Stimulated activated CD4-positive, alpha-beta T cell treated with anti-CD3 and anti-CD28 coated beads, Interleukin-15, amount 100 ng/mL, for 24 hours (primary cell): ENCODE data around the gene PANK3.
A peak's percentile ranks its signal among the peaks of the same experiment; 100 is the strongest.
"Not testable (repeated sequence)": the region's sequence is repeated elsewhere in the genome, so short reads cannot be mapped to it uniquely, and the experiment has no call there.

Source experiments
- DNase-seq: peaks from one replicate; pipeline ENCODE4 v3.0.0-alpha.2; 2020

PANK3 gene

GRCh38 chr5:168549554-168549953 lies 29.6 kb downstream of the PANK3 start:
- no peak for DNase-seq

DNA sequence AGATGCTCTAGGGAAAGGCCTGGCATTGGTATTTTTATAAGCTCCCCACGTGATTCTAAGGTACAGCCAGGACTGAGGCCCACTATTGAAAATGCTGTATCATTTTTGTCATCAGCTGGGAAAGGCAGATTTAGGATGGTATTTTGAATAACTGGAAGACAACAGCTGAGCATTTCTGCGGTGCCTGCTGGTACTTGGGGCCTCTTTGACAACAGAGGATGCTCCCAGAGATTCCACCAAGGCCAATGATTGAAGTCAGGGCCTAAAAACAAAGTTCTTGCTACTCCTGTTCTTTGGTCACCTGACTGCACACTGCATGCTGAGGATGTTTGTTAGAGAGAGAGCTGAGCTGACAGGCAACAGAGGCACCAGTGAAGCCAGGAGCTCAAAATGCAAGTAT lies 42.0 kb downstream of the PANK3 start:
- DNase-seq = no peak

GRCh38 chr5:168534351-168534750 lies 44.8 kb downstream of the PANK3 start:
- DNase-seq = not testable (repeated sequence)

- DNase-seq = no peak
These were observed 46.9 kb downstream of the PANK3 start for GRCh38 chr5:168531987-168532864.

DNA sequence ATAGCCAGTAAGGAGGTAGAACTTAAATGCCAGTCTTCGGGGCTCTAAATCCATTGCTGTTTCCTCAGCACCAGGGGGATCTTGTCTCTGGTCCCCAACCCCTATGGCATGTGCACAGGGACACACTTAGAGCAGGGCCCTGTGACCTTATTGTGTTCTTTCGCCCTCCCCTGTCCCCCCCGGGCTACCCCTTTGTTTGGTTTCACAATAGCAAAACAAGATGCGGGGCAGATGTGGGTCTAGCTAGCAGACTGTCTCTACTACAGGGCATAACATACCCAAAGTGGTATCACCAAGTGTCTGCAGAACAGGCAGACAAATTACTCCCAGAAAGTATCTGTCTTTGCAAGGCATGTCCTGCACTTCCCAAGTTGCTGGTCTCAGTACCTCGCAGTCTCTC lies 48.0 kb downstream of the PANK3 start:
- no peak for DNase-seq

- DNase-seq = no peak
These were observed 48.5 kb downstream of the PANK3 start for GRCh38 chr5:168530621-168531150.

DNA sequence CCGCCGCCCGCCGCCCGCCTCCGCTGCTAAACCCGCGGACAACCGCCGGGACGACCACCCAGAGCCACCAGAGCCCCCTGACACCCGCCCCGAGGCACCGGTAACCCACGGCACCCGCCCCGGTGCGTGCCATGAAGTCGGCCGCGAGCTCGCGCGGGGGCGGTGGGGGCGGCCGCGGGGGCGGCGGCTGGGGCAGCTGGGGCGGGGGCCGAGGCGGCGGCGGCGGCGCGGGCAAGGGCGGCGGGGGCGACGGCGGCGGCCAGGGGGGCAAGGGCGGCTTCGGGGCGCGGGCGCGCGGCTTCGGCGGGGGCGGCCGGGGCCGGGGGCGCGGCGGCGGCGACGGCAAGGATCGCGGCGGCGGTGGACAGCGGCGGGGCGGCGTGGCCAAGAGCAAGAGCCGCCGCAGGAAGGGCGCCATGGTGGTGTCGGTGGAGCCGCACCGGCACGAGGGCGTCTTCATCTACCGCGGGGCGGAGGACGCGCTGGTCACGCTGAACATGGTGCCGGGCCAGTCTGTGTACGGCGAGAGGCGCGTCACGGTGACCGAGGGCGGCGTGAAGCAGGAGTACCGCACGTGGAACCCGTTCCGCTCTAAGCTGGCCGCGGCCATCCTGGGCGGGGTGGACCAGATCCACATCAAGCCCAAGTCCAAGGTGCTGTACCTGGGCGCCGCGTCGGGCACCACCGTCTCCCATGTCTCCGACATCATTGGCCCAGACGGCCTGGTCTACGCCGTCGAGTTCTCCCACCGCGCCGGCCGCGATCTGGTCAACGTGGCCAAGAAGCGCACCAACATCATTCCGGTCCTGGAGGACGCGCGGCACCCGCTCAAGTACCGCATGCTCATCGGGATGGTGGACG lies 49.6 kb downstream of the PANK3 start:
- DNase-seq = peak; percentile 17

DNA sequence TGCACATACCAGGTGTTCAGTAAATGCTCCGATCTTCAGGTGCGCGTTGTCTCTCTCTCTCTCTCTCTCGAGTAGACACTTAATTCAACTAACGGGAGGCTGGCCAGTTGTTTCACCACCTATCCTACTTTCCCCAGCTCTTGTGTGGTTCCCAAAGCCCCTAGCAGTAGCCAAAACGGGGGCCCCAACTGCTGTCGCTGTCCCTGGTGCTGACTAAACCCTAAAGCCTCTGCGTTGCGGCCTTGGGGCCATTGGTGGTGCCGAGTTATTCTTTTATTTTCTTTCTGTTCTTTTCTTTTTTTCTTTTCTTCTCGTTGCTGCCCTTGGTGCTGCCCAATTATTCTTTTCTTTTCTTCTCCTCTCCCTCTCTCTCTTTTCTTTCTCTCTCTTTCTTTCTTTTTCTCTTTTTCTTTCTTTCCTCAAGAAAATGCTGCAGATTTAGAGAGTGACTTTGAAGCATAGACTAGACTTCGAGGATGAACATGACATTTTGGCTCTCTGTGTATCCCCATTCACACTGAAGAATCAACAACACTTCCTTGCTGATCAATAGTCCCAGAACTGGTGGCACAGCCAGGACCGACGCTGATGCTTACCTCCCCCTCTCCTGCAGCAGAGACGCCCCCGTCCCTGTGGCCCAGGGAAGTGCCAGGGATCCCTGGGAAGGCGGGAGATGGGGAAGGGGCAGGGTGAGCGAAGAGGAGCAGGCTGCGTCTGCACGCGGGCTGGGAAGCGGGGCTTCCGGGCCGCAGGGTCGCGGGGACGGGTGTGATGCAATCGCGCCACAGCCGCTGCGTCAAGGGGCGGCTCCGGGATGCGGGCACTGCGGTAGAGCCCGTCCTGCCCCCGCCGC lies 50.4 kb downstream of the PANK3 start, which contains the start of gene FBLL1:
FBLL1 (plus strand) TSS at position 785 of the 853 bp plus-strand sequence. CDS start 200 bp downstream, outside the sequence.
- peak; percentile 51 for DNase-seq

DNA sequence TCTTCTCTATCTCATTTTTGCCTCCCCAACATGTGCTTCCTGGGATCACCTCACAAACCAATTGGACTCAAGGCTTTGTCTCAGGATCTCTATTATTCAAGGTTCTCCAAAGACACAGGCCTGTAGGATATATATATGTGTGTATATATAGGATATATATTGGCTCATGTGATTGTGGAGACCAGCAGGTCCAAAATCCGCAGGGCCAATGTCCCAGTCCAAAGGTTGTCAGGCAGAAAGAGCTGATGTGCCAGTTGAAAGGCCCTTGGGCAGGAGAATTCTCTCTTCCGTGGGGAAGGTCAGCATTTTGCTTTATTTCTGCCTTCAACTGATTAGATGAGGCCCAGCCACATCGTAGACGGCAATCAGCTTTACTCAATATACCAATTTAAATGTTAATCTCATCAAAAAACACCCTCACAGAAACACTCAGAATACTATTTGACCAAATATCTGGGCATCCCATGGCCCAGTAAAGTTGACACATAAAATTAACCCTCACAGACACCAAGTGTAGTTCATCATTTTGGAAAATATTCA lies 51.3 kb downstream of the PANK3 start:
- DNase-seq = no peak

DNA sequence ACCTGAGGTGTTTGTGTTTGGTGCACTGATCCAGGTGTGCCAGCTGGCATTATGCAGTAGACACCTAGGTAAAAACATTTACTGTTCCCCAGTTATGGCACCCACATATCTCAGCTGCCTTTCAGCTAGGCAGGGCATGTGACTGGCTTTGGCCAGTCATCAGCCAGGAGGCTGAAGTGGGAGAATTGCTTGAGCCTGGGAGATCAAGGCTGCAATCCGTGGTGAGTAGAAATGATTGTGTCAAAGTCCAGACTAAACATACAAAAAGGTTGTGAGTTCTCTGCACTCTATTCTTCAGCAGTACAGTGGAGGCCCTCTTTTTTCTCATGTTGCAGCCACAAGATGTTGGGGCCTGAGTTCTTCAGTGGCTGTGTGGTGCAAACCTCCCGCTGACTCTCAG lies 53.3 kb downstream of the PANK3 start:
- no peak for DNase-seq

DNA sequence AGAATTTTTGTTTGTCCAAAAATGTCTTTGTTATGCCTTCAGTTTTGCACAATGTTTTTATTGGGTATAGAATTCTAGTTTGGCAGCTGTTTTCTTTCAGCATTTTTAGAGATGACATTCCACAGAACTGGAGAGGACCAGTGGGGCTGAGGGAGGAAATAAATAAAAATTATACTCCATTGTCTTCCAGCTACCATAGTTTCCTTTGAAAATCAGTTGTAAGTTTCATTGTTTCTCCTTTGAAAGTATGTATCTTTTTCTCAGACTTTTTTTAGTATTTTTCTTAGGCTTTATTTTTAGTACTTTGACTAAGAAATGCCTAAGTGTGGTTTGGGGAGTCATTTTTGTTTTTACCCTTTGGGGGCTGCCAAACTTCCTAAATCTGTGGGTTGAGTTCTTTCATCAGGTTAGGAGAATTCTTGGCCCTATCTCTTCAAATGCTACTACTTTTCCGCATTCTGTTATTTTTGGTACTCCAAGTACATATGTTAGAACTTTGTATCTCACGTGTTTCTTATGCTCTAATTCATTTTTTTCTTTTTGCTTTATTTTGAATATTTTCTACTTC lies 65.2 kb downstream of the PANK3 start:
- DNase-seq = no peak

DNA sequence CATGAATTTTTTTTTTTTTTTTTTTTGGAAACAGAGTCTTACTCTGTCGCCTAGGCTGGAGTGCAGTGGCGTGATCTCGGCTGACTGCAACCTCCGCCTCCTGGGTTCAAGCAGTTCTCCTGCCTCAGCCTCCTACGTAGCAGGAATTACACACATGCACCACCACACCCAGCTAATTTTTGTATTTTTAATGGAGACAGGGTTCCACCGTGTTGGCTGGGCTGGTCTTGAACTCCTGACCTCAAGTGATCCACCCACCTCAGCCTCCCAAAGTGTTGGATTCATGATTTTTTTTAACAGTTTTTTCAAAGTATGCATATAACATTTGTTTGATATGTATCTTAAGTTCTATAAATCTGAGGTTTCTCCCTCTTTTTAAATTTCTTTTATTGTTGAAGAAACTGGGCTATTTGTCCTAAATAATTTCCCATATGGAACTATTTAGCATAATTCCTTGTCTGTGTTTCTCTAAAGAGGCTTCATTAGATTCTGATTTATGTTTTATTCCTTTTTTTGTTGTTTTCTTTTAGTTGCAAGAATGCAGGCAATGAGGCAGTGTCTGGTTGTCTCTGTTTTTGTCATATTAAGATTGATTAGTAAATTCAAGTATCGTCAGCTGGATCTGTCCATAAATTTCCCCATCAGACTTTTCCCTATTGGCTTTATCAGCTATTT lies 76.5 kb downstream of the PANK3 start:
- DNase-seq = no peak
